Stimulated activated naive CD4-positive, alpha-beta T cell treated with Interleukin-2 at 50 U/mL for 16 hours (primary cell): ENCODE data around the gene DMWD.

ENCODE experiments used
- DNase-seq: peaks from one replicate; lab custom pipeline; 2025; lab: John Stamatoyannopoulos, UW

Gene DMWD

DNA sequence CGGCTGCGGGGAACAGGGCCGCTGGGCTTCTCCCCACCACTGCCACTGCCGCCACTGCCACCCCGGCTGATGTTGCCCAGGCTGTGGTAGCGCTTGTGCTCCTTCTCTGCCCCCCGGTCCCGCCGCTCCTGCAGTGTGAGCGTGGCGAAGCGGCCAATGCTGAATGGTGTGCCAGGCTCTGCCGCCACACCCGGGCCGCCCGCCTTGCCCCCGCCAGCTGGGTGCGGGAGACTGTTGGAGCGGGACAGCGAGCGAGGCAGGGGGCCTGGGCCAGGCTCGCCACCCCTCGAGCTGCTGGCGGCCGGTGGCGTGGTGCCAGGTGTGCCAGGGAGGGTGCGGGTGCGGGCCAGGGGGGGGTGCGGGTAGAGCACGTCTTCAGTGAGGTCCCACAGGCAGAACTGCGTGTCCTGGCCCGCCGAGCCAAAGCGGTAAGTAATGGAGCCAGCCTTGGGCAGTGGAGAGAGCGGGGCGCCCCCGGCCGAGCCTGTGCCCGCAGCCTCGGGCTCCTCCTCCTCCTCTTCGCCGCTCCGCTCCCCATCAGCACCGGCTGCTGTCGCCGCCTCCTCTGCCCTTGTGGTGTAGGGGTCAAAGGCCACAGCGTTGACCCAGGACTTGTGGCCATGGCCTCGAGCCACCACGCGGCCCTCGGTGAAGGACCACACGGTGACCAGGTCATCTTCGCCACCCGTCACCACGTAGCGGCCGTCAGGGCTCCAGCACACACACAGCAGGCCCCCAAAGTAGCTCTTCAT is 6.7 kb downstream of the DMWD start:
- DNase-seq = no peak

DNA sequence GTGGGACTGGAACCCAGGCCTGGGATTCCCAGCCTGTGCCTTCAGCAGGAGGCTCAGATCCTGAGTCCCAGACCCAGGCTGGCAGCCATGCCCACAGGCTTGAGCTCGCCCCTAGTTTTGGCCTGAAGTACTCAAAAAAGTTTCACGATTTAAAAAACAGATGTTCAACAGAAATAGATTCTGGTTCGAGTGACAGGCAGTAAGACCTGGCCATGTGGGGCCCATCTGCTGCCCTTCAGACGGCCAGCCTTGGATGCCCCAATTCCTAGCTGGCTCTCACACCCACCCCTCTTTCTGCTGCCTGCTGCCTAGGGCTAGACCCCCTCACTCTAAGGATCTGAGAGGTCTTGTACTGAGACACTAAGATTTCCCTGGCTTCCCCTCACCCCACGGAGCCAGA is 7.5 kb downstream of the DMWD start:
- DNase-seq = no peak

DNA sequence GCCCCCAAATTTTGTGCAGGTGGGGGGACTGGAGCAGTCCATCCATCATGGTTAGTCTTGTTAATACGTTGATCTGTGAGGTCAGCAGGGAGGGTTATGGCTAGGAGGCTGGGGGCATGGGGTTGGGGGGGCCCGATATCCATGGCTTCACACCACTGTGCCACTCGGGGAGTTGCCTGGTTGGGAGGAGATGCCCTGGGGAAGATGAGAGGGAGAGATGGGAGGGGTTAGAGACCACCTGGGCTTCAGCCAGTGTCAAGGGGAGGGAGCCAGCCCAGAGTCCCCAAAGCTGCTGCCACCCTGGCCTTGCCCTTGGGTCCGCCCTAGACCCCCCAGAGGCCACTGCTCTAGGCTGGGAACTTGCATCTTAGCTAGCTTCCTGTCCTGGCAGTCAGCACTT is 8.5 kb downstream of the DMWD start:
- DNase-seq = no peak

DNA sequence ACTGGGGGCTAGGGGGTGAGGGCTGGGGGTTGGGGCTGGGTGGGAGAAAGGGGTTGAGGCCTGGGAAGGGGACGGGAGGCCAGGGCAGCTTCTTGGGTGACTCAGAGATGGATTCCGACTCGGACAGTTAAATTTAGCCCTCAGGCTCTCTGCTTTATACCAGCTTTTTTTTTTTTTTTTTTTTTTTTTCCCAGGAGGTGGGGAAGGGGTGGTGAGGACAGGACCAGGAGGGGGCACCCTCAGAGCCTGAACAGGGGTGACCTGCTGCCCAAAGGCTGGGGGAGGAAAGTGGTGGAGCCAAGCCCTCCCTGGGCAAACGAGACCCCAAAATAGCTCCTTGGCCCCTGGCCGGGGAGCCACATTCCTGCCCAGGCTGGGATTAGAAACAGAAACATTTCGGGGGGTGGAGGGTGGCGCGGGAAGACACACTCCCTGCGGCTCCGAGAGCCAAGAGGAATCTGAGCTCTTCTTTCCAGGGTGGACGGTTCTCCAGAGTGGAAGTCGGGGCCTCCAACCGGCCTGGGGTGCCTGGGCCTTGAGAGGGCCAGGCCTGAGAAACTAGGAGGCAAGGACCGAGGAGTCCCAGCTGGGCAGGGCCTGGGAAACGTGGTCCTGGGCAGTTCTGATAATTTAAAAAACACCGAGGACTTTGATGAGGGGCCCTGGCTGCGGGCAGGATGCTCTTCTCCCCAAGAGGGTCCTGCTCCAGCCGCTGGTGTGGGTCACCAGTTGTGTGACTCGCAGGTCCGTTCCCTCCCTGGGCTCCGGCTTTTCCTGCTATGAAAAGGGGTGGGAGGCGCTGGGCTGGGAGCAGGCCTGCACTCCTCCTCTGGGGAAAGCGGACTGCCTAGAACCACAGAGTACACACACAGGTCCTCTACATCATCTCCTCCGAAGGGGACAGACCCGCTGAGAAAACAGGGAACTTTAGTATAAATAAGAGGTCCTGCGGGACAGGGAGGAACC is 9.5 kb downstream of the DMWD start:
- no peak for DNase-seq

DNA sequence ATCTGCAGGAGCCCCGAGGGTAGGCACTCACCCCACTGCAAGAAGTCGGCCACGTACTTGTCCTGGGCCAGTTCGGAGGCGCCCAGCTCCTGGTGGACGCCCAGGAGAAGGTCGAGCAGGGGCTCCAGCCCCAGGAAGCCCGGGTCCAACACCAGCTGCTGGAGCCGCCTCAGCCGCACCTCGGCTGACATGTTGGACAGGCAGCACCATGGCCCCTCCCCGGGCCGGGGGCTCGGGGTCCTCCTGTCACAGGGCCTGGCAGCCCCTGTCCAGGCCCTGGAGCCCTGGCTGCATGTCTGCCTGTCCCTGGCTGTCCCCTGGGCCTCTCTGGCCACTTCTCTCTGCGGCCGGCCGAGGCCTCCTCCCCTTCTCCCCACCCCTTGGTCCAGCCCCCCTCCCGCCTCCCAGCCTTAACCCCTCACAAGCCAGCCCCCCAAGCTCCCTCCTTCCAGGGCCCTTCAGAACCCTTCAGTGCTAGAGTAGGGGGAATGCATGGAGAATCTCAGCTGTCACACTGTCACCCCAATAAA is 10.4 kb downstream of the DMWD start, which contains the start of gene DMPK:
Gene DMPK, minus strand, starts transcription at position 329 of the 530 bp plus-strand sequence. Its CDS starts 138 bp downstream, at position 191.
- DNase-seq = no peak

DNA sequence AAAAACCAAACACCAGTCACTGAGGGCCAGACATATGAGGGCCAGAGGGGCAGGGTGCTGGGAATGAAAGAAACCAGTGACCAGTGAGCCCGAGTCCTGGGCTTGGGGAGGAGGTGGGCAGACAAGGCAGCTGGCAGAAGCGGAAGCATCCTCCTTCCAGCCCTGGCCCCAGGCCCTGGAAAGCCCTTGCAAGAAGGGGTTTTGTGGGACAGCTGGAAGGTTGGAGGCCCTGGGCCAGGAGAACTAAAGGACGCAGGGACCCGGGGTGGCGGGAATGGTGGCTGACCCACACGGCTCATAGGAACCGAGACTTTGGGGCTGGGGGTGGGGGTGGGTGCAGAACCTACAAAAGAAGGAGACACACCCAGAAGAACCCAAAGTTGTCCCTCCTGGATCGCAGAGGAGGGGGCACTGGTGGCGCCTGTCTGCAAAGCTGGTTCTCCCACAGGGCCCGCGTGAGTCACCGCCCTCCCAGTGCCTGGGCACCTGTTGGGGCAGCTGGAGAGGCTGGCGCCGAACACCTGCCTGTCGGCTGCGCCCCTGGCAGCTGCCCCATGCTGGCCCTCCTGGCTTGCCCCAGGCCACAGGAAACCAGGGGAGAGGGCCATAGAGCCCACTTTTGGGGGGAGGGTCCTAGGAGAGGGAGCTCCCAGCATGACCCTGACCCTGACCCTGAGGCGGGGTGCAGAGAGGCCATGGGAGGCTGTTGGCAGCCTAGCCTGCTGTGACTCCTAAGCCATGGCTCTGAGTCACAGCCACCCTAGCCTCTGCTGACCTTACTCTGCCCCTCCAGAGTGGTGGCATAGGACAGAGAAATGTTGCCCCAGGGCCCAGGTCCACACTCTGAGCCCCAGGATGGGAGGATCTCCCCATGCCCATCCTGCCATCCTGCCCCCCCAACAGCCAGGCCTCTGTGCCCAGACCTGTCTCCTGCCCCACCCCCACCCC is 11.2 kb downstream of the DMWD start:
- DNase-seq = no peak

DNA sequence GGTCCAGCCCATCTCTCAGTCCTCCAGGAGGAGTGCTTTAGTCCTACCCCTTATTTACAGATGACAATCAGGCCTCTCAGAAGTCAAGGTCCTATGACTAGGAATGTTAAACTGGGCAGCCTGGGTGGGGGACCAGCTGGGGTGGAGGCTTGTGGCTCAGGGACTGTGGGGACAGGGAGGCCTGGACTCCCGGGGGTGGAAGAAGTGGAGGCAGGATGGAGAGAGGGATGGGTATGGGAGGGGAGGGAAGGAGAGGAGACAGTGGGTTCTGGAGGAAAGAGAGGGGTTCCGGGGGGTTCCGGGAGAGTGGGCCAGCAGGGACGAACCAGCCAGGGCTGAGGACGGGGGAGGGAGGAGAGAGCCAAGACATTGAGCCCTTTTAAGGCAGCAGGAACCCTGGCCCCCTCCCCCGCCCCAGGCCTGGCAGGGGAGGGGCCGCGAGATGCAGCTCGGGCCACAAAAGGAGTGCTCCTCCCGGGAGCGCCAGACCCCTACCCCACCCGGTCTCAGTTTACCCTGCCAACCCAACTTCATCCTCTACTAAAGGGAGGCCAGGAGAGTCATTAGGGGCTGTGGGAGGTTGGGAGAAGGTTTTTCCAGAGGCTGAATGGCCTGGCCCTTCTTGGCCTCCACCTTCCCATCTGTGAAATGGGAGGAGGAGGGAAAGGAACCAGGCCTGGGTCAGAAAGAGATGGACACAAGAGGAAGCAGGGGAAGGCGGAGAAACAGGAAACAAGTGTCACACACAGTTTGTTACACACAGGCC is 12.0 kb downstream of the DMWD start:
- no peak for DNase-seq

DNA sequence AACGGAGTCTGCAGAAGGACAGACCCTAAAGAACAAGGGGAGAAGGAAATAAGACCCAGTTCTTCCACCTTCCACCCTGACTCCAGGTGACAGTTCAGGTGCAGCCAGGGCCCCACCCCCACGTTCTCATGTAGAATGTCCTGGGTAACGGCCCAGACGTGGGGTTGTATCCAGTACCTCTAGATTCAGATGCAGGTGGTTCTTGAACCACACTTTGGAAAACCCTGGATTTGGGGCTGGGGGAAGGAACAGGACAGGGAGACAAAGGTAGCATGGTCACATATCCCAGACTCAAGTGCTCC is 12.5 kb downstream of the DMWD start:
- DNase-seq = no peak

DNA sequence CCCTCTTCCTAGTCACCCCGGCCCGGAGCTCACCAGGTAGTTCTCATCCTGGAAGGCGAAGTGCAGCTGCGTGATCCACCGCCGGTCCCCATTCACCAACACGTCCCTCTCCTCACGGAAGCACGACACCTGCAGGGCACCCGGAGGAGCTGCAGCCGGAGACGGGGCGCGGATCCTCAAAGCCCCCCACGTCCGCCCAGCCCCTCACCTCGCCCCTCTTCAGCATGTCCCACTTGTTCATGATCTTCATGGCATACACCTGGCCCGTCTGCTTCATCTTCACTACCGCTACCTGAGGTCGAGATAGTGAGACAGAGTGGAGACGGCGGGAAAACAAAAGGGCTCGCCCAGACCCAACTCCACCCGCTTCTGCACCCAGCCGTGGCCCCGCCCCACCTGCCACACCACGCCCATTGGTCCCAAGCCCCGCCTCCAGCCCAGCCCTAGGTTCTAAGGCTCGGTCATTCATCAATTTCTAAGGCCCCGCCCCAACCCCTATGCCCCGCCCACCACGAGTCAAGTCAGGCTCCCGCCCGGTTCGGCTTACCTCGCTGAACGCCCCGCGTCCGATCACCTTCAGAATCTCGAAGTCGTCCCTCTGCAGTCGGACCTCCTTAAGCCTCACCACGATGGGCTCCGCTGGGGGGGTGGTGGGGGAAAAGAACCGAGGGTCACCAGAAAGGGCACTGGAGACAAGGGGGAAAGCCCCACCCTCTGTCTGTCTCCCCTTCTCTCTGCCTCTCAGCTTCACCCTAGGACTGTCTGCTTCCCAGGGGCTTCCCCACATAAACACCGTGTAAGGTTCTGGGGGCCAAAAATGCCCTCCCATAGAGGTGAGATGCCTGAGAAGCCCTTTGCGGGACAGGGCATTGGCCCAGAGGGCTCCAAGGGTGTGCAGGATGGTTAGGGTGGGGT is 13.2 kb downstream of the DMWD start:
- peak; percentile 81 for DNase-seq

DNA sequence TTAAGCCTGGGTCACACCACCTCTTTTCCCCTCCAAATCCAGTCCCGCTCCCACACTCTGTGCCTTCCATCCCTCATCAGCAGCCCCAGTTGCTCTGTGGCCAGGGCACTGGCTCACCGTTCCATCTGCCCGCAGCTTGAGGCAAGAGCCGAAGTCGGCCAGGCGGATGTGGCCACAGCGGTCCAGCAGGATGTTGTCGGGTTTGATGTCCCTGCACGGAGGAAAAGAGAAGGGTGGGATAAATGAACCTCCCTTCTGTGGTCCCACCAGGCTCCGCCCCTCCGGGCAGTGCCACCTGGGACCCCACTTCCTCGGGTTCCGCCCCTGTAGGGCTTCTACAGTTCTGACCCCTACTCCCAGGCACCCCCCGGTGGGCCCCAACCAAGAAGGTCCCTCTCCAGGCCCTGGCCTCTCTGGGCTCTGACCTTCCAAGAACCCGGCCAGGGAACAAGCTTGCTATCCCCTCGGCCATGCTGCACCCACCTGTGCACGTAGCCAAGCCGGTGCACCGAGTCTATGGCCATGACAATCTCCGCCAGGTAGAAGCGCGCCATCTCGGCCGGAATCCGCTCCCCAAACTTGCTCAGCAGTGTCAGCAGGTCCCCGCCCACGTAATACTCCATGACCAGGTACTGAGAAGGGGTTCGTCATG is 14.5 kb downstream of the DMWD start:
- no peak for DNase-seq

DNA sequence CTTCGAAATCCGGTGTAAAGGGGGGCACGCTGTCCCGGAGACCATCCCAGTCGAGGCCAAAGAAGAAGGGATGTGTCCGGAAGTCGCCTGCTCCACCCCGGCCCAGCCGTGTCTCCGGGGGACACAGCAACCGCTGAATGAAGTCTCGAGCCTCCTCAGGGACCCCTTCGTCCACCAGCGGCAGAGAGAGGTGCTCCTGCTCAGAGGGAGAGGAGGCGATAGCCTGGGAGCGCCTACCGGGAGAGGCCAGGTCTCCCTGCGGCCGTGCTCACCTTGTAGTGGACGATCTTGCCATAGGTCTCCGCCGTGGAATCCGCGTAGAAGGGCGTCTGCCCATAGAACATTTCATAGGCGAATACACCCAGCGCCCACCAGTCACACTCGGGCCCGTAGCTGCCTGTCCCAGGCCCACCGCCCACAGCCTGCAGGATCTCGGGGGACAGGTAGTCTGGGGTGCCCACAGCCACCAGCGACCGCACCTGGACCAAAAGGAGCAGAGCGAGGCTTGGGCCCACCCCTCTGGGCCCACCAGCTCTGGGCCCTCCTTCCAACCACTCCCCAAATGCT is 15.2 kb downstream of the DMWD start:
- DNase-seq = no peak

DNA sequence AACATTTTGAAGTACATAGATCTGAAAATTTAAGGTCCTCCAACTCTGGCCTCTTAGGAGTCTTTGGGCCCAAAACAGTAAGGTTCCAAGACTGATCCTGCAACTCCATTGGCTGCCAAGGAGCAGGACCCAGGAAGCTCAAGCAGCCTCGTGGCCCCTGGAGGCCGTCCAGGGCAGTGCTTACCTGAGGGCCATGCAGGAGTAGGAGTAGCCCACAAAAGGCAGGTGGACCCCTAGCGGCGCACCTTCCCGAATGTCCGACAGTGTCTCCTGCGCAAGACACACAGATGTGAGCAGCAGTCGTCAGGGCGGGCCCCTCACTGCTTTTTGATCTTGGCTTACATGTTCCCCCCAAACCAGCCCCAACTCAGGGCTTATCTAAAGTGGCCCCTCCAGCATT is 17.9 kb downstream of the DMWD start:
- no peak for DNase-seq

DNA sequence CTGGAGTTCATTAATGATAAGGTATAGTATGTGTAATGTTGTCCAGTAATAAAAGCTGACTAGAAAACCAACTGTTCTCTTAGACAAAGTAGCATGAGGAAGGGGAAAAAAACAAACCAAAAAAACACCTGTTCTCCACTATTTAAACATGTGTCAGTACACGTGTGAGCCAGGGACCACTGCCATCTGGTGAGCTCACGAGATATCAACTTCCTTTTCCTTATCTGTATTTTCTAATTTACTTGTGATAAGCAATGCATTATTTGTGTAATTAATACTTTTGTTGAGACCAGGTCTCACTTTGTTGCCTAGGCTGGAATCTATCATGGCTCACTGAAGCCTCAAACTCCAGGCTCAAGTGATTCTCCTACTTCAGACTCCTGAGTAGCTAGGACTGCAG is 19.3 kb downstream of the DMWD start:
- DNase-seq = no peak

DNA sequence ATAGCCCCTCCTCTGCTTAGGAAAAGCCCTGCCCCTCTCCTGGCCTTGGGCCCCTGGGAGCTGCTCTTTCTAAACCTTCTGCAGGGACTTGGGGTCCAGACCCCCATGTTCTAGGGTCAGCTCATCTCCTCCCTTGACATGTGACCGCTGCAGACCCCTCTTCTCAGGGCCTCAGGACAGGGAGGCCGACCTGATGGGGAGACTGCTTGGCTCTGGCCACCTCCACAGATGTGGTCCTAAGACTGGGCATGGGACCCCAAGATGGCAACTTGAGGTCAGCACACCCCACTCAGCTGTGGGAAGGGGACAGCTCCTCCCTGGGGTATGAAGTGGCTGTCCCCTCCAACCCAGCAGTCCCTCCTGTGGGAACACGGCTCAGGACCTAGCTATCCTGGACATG is 19.7 kb downstream of the DMWD start:
- DNase-seq = no peak

DNA sequence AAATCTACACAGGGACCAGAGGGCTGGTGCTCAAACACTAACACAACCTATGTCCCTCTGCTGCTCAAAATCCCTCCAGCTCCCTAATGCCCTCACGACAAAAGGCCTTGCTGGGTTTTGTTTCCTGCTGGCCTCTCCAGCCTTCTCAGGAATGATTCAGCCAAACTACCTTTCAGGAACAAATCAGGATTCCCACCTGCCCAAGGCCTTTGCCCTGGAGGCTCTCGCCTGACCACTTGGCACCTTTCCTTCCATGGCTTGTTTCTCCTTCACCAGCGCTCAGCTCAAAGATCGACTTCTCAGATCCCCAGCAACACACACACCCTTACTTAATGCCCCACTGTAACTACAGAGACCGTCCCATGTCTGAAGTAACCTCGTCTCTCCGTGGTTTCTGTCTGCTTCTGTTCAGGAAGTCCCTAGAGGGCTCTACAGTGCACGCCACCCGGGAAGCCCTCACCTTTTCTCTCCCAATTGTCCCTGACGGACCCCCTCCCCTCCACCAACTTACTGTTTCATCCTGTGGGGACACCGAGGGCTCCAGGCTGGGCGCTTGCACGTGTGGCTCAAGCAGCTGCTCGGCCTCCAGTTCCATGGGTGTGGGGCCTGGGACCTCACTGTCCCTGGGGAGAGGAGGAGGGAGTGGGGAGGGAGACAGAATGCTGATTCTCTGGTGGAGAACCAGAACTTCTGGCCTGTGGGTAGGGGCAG is 20.4 kb downstream of the DMWD start:
- no peak for DNase-seq

DNA sequence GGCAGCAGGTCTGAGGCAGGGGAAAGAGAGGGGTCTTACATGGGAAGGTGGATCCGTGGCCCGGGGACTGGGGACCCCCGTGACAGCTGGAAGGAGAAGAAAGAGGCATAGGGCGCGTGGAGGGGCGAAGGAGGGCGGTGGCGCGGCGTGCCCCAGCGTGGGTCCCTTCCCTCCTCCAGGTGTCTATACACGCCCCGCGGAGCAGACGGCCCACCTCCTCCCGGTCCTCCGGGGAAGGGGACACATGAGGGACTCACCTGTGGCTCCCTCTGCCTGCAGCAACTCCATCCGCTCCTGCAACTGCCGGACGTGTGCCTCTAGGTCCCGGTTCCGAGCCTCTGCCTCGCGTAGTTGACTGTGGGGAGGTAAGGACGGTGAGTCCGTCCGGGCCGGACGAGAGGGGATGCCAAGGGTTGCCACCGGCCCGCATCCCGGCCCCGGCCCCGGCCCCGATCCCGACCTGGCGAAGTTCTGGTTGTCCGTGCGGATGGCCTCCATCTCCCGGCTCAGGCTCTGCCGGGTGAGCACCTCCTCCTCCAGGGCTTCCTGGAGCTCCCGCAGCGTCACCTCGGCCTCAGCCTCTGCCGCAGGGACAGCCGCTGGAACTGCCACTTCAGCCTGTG is 21.2 kb downstream of the DMWD start:
- no peak for DNase-seq

DNA sequence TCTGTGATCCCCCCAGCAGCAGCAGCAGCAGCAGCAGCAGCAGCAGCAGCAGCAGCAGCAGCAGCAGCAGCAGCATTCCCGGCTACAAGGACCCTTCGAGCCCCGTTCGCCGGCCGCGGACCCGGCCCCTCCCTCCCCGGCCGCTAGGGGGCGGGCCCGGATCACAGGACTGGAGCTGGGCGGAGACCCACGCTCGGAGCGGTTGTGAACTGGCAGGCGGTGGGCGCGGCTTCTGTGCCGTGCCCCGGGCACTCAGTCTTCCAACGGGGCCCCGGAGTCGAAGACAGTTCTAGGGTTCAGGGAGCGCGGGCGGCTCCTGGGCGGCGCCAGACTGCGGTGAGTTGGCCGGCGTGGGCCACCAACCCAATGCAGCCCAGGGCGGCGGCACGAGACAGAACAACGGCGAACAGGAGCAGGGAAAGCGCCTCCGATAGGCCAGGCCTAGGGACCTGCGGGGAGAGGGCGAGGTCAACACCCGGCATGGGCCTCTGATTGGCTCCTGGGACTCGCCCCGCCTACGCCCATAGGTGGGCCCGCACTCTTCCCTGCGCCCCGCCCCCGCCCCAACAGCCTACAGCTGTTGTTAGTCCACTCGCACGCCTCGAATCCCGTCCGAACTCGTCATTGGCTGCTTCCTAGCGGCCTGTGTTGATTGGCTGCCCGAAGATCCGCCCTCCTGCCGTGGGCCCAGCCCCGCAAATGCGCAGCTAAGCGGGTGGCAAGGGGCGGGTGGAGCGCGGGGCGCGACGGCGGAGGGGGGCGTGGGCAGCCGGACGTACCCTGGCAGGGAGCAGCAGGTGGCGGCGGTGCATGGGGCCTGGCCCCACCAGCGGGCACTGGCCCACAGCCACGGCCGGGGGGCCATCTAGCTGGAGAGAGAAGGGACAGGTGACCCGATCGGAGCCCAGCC is 22.2 kb downstream of the DMWD start:
- peak; percentile 86 for DNase-seq
